Neural progenitor cell (in vitro differentiated cells): ENCODE data around the gene NHERF1.

Experiments
- EZH2 ChIP-seq: fragments of 200-600 bp; sonication (generic); IDR thresholded peaks from 2 replicates; pipeline ENCODE4 v1.6.1; 2017; ENCODE audit warnings: antibody characterized with exemption, mild to moderate bottlenecking, moderate library complexity
- EZH2phosphoT487 ChIP-seq: fragments of 200-600 bp; sonication (generic); IDR thresholded peaks from 2 replicates; pipeline ENCODE4 v1.6.1; 2017; ENCODE audit warnings: antibody characterized with exemption
- TF ChIP-seq, protein P1 (sequence below): fragments of 200-600 bp; sonication (generic); IDR thresholded peaks from 2 replicates; pipeline ENCODE4 v1.5.1; 2017; ENCODE audit warnings: antibody characterized with exemption, mild to moderate bottlenecking

DNA sequence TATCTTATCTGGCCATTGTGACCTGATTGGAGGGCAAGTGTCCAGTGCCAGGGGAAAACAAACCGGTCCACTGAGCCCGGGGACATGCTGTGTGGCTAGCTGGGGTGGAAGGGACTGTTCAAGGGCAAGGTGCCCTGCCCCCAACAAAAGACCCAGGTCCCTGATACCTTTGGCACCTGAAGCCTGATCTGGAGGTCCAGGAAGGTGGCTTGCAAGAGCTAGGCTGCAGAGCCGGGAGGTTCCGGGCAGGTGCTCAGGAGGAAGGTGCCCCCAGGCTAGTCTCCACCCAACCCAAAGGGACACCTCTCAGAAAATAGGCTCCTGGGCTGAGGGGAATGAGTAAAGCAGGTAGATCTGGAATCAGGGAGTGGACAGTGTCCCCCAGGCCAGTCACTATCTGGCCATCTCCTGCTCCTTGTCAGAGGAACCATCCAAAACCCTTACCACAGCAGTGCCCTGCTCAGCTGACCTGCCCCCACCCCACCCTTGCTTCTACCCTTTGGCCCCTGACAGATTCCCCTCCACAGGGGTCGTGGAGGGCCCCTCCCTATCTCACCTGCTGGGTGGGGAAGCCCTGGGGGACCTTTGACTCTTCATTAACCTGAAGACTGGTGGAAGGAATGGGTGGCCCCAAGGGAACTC is 21.5 kb downstream of the NHERF1 start:
- TF ChIP-seq, protein P1, sequence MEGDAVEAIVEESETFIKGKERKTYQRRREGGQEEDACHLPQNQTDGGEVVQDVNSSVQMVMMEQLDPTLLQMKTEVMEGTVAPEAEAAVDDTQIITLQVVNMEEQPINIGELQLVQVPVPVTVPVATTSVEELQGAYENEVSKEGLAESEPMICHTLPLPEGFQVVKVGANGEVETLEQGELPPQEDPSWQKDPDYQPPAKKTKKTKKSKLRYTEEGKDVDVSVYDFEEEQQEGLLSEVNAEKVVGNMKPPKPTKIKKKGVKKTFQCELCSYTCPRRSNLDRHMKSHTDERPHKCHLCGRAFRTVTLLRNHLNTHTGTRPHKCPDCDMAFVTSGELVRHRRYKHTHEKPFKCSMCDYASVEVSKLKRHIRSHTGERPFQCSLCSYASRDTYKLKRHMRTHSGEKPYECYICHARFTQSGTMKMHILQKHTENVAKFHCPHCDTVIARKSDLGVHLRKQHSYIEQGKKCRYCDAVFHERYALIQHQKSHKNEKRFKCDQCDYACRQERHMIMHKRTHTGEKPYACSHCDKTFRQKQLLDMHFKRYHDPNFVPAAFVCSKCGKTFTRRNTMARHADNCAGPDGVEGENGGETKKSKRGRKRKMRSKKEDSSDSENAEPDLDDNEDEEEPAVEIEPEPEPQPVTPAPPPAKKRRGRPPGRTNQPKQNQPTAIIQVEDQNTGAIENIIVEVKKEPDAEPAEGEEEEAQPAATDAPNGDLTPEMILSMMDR = no peak
- TF ChIP-seq EZH2 = no peak
- no peak for TF ChIP-seq EZH2phosphoT487
